GM21515 (cell line): ENCODE measurements around the gene EYS.

ENCODE experiments used
- ATAC-seq: cut with Tn5 transposase; IDR thresholded peaks from one replicate; pipeline ENCODE4 v1.9.1; 2021; ENCODE audit not compliant: unreplicated experiment

The EYS gene

DNA sequence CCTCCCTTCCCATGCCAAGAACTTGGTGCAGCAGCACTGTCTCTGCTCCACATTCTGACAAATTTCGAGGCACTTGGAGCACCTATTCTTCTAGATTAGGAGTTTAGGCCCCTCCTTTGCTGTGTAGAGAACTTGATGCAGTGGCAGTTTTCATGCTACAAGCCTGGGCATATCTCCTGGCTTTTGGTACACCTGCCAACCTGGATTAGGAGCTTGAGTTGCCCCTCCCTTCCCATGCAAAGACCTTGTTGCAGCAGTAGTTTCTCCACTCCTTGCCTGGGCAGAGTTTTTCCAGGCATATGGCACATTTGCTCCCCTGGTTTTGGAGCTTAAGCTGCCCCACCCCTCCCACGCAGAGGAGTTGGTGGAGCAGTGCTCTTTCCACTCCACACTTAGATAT is 956.1 kb downstream of the EYS start:
- ATAC-seq = no peak

DNA sequence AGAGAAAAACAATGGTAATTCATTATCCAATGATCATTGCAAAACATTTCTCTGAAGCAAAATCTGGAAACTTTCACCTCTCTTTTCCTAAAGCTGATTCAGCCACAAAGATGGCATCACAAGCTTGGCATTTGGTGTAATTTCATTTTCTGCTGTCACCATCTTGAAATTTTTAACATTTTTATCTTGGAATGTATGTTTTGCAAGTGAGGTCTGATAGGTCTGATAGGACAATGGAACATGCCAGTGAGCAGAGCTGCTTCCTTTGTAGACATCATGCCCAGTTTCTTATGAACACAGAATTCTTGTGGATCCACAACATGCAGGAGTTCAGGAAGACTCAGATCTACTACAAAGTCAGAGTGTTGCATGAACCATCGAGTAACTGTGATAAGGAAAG is 969.6 kb downstream of the EYS start:
- no peak for ATAC-seq

DNA sequence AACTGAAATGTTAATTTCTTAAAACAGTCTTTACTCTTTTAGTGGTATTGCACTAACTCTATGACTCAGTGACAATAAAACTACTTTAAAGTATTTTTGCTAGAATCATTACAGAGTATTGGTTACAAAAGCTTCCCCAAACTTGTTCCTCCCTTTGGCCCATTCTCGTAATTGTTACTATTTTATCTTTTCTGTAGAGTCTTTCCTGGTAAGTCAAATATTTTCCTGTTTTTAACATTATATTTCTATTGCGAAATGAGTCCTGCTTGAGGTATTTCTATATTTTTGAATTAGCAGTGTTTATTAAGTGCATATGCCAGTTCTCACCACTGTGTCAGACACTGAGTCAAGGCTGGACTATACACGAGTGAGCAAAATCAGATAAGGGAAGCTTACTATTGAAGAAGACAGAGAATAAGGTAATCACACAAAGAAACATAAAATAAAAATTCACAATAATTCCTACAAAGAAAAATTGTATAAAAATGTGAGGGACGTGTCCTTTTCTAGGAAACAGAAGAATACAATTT is 970.5 kb downstream of the EYS start:
- no peak for ATAC-seq

DNA sequence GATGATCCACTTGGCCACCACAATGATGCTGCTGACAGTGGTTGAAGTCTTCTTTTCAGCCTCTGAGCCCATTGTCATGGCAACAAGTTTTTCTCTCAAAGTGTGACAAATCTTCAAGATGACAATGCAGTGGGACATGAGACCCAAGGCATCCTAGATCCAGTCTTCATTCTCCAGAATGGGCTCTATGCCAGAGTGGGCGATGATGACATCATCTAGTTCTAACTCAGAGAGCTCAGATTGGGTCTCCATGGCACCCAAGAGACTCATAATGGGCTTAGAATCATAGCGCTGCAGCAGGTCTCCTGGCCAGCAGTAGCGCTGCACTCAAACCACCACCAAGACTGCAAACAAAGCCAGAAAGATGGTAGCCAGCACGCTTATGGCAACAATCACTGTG is 973.6 kb downstream of the EYS start:
- ATAC-seq = no peak

DNA sequence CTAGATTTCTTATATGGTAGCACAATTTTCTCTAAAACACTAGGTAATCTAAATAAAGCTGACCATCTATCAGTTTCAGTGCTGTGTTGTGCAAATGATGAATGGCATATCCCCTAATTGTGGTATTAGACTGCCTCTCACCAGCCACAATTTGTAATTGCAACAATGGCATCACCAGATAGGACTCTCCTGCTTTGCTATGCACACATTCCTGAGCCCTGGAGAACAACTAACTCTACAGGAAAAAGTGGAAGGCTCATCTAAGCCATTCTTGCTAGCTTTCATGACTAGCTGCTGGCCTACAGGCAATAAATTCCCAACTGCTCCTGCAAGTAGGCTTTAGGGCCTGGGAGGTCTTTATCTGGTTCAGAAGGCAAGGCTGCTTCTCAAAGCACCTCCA is 974.1 kb downstream of the EYS start:
- no peak for ATAC-seq

DNA sequence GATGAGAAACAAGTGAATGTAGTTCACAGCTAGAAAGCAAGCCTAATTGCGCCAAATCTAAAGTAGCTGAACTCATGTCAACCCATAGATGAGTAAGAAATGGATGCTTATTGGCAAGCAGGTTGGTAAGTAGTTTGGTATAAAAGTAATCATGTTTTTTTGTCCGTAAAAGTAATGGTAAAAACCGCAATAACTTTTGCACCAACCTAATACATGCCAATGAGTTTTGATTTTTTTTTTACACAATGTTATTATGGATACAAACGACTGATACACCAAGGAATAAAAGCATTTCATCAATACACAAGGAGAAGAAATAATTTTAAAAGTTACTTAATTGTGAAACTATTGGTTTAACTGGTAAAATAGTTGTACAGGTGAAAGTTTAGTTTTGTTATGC is 977.5 kb downstream of the EYS start:
- no peak for ATAC-seq

DNA sequence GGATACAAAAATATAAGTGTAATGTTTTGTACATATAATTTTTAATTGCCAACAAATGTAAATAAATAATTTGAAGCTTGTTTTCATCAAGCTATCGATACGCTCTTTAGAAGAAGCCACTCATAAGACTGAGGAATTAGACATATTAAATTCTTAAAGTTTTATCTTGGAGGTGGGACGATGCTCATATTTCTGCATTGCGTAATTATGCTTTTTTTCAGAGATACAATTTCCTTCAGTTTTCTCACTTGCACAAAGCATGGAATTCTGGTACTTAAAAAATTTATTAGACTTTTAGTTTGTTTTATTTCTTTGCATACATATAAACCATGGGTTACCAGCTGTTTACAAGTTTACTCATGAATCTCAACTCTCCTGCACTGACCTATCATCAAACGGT is 980.0 kb downstream of the EYS start:
- ATAC-seq = no peak

DNA sequence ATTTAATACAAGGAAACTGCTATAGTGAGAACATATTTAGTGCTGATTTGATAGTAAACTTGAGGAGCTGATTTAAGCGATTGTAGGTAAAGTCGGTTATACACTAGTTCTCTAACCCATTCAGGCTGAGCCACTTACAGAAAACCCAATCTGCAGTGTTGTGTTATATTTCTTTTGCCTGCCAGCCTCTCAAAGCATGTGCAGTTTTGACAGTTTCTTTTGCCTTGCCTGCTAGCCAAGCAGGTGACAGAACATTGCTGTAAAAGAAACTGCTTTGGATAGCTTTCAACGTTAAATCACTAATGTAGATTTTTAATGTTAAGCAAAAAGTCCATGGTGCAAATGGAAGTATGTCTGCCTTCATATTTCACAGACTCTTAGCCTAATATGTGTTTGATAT is 982.9 kb downstream of the EYS start:
- ATAC-seq = no peak

DNA sequence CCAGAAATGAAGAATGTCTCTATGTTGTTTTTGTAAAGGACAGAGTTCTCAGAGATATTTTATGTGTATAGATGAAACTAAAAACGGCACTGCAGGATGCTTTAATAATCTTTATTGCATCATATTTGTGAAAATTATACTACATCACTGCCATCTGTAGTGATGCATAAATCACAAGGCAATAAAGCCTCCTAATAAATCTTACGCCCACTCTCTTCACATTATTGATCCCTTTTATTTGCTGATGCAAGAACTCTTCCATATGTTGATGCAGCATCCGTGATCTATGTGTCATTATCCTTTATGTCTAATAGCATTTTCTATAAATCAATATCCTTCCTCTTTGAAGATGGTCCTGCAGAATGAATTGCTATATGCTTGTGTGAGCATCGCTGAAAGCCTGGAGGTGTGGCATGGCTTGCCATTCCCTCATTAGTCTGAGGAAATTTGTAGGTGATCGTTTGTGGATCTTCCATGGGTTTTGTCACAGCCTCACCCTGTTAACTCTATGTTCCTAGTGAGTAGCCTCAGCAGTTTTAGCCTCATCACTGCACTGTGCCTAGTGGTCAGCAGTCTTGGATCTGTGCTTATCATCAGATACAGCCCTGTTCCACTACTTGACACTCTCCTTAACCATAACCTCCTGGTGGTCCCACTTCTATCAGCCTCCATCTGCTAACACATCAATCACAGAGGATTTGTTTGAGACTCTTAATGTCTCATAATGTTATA is 983.5 kb downstream of the EYS start:
- no peak for ATAC-seq

DNA sequence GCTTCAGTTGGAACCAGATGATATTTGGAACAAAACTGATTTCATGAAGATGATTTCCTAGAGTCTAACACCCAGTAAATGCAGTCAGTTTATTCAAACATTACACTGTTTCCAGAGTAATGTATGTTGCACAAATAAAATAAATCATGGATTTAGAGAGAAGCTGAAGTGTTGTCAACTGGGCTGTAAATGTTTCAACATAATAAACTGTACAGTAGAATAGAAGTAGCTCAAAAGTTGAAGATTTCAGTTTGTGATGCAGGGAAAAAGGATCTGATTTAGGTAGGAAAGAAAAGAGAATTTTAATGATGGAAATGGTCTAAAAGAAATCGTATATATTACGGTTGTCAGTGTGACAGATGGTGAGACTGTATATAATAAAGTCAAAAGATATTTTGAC is 985.2 kb downstream of the EYS start:
- ATAC-seq = no peak

DNA sequence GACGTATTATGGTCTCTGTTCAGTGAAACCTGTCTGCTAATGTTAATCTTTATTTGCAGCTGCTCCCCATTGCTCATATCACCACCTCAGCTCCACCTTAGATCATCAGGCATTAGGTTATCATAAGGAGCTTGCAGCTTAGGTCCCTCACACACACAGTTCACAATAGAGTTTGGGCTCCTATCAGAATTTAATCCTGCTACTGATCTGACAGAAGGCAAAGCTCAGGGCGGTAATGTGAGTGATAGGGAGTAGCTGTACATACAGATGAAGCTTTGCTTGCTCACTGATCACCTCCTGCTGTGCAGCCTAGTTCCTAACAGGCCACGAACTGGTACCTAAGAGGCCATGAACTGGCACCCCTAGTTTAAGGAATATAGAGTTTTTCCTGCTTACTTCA is 989.7 kb downstream of the EYS start:
- no peak for ATAC-seq

DNA sequence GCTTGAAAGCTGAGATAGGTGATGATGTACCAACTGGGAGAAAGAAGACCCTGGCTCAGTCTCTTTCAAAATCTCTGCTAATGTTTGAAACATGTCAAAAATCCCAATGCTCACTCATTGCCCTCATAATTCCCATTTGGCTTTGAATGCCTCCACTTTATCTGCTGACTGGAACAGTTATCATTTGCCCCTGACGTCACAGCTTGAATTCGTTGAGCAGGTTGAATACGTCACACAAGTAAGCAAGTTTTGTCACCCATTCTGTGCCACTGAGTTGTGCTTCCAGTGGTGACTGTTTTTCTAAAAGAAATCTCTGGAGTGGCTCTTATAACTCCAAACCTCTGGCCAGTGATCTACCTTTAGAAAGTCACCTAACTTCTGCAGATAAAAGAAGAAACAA is 991.4 kb downstream of the EYS start:
- no peak for ATAC-seq

DNA sequence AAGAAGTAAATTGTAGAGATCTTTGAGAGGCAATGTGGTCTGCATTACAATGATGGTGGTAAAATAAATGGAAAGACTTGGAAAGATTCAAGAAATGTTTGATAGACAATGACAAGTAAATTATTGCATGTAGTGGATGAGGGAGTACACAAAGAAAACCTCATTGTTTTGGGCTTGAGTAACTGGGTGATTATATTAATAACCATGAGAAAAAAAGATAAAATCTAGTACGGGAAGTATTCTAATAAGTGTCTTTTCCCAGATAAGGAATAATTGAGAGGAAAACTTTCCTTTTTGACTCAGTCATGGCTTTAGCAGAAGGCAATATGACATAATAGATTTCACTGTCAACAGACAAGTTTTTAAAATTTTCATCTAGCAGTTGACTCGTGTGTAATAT is 993.0 kb downstream of the EYS start:
- ATAC-seq = no peak

DNA sequence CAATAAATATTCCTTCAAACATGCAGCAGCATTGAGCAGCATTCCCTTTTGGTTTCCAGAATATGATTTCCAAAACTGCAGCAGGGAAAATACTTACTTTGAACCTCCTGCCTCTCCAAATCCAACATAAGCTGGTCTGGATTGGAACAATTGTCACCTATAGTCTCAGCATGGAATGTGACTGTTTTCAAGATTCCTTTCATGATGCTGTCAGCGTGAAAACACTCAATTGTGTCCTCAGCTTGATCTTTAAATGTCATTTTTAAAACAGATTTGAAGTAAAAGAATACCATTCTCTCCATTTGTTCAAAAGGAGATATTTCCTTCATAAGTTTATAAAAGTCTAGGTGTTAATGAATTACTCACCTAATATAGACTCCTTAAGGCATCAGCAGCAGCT is 993.9 kb downstream of the EYS start:
- no peak for ATAC-seq

DNA sequence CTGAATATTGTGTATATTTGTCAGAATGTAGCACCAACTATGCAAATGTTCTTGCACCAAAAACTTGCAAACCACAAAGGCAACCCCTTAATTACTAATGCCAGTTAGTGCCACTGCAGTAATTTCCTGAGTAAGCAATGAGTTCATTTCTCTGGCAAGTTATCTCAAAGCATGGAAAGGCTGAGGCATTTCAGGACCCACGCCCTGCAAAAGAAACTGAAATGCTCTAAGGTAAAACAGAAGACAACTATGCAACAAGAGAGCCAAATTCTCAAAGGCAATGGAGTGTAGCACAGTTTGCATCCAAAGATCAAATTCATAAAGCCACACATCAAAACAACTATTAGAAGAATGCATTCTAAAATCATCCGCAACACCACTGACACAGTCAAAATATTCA is 994.4 kb downstream of the EYS start:
- ATAC-seq = no peak

DNA sequence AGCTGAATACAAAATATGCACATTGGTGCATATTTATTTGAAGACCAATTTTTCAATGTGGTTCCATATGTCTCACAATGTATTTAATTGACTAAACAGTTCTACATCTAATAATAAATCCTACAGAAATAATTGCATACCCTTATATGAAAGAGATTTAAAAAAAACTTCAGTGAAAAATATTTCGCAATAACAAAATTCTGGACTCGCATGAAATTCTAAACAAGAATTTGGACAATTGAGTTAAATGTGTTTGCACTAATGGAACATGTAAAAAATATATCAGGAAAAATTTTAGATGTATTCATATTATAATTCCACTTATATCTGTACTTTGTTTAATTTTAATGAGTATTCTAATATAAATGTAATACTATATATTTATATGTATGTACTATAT is 1003.1 kb downstream of the EYS start:
- ATAC-seq = no peak

DNA sequence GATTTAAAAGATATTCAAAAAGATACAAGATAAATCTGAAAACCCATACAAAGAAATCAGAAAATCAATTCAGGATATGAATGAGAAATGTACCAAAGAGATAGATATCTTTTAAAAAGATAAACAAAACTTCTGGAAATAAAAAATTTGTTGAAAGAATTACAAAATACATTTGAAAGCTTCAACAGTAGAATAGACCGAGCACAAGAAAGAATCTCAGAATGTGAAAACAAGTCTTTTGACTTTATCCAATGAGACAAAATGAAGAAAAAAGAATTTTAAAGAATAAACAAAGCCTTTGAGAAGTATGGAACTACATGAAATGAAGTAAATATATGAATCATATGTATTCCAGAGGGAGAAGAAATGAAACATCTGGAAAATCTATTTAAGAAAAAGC is 1011.0 kb downstream of the EYS start:
- ATAC-seq = no peak

DNA sequence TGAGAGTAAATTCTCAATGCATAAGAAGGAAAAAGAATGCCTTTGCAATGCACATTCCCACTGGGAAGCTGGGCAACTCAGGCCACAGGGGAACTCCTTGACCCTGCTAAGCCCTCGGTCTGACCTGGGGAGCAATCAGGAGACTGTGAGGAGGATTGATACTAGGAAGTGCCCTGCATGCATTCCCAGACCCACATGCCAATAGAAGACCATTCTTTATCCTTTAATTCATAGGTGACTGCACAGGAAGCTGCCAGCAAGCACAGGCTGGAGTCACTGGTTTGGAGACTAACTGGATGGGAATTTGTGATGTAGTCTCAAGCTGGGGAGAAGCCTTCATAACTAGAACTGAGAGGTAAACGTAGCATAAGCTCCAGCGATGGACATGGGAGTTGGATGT is 1012.7 kb downstream of the EYS start:
- no peak for ATAC-seq

DNA sequence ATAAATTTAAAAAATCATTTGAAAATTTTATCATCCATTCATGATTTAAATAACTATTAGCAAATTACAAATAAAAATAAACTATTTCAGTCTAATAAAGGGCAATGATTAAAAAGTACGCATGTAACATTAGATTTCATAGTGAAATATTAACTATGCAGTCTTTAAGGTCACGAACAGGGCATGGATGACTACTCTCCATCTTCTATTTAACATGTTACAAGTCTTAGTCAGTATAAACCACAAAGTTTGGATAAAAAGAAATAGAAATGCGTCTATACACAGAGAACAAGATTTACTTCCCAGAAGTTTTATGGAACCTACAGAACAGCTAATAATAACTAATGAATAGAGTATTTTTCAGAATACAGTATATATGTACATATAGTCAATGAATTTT is 1016.0 kb downstream of the EYS start:
- no peak for ATAC-seq

DNA sequence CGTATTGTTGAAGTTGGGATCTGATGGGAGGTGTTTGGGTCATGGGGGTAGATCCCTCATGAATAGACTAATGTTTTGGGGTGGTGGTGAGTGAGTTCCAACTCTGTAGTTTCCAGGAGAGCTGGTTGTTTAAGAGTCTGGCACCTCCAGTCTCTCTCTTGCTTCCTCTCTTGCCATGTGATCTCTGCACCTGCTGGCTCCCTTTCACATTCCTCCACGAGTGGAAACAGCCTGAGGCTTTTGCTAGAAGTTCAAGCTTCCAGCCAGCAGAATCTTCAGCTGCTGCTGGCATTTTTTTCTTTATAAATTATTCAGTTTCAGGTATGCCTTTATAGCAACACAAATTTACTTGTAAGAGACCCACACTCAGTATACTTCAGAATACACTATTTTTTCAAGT is 1021.6 kb downstream of the EYS start:
- no peak for ATAC-seq

DNA sequence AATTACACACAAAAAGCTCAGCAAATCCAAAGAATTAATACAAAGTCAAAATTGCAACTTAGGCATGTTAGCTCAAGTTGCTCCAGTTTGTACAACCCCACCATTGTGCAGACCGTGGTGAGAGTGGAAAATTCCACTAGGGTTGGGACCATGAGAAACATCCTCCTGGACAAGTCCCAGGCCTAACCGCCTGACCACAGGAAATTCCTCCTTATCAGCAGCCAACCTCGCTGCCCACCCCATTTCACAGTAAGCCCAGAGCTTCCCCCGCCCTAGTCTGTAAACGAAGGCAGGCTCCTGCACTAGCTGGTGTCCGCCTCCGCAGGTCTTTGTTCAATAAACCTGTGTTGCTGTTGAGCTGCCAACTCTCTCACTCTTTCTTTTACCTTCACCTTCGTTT is 1023.3 kb downstream of the EYS start:
- no peak for ATAC-seq

DNA sequence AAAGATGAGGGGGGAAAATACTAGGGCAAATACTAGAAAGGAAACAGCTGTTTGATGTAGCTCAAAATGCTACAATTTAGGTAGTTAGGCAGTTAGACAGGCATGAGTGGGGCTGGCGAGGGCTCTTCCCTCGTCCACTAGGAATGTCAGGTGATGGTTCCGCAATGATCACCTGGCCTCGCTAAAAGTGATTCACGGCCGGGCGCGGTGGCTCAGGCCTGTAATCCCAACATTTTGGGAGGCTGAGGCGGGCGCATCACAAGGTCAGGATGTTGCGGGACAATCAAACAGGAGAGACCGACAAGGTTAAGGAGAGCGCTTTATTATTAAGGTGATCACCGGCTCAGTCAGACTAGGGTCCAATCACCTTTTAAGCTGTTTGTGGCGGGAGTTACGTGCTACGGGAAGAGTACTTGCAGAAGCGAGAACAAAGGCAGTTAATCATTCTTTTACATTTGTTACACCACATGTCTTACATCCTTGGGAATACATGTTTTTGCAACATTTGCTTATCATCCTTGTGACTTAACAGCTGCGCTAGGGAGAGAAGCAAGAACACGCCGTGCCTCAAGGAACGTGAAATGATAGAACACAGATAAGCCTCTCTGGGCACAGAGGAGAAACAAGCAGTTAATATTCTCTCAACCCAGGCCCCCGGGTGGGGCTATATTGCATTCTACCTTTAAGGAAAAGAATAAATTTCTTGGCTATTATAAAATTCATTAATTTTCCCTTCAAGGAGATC is 1025.4 kb downstream of the EYS start:
- ATAC-seq = no peak

DNA sequence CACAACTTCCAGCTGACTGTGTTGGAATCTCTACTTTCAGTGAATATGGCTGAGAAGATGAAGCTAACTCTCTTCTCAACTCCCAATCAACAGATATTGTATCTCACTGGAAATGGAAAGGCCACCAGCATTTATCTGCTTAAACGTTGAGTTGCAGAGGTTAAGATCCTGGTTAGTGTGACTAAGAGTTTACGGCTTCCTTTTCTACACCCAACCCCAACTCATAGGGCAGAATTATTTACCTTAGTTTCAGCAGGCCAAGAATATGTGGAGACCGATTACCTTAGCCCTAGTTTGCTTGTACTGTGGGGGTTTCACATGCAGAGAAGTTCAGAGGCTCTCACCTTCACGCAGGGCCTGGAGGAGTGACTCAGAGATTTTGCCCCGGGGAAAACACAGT is 1026.6 kb downstream of the EYS start:
- ATAC-seq = no peak
